Naive B cell (primary cell): ENCODE results near the gene BIRC2. TPM values are rescaled to one million over a fixed set of nuclear protein-coding genes. Genes with fewer than 3 reads are reported as not detected.

Source experiments
- ATAC-seq, 2 donors: fragments of 150-1000 bp; cut with Tn5 transposase; 2 replicates each; pipeline ENCODE4 v1.10.0; 2021; ENCODE audit warnings: low read depth in 2 of 2, mild to moderate bottlenecking in 2 of 2, moderate library complexity in 2 of 2
- DNase-seq: peaks from one replicate; pipeline ENCODE4 v3.0.0; 2022
- H3K27ac Mint-ChIP-seq, 6 donors: one replicate each; pipeline ENCODE4 v1.8.0; 2020 to 2022; ENCODE audit warnings: mild to moderate bottlenecking in 6 of 6, mixed read lengths in 6 of 6, moderate library complexity in 5 of 6, inconsistent platforms in 2 of 6
- H3K27me3 Mint-ChIP-seq, 3 donors: one replicate each; pipeline ENCODE4 v1.8.0; 2021 to 2022; ENCODE audit warnings: mixed read lengths in 3 of 3, mild to moderate bottlenecking in 1 of 3
- H3K36me3 Mint-ChIP-seq, 2 donors: one replicate each; pipeline ENCODE4 v1.8.0; 2020 to 2022; ENCODE audit warnings: mixed read lengths in 2 of 2, inconsistent platforms in 1 of 2, mild to moderate bottlenecking in 1 of 2
- H3K4me1 Mint-ChIP-seq, 3 donors: one replicate each; pipeline ENCODE4 v1.8.0; 2020 to 2022; ENCODE audit warnings: mixed read lengths in 3 of 3, inconsistent platforms in 1 of 3, mild to moderate bottlenecking in 1 of 3, moderate library complexity in 1 of 3
- H3K4me3 Mint-ChIP-seq, 8 donors: one replicate each; pipeline ENCODE4 v1.8.0; 2020 to 2022; ENCODE audit warnings: mild to moderate bottlenecking in 8 of 8, mixed read lengths in 8 of 8, moderate library complexity in 8 of 8, inconsistent platforms in 2 of 8
- H3K9me3 Mint-ChIP-seq, 7 donors: one replicate each; pipeline ENCODE4 v1.8.0; 2020 to 2022; ENCODE audit warnings: mixed read lengths in 7 of 7, mild to moderate bottlenecking in 5 of 7, inconsistent platforms in 2 of 7, moderate library complexity in 1 of 7
- polyA plus RNA-seq, 6 donors: library from polyadenylated mRNA; unstranded; fragments of 300-500 nt; fragmentation: Illumina TruSeq; gene quantifications; one replicate each; pipeline ENCODE4 v1.2.3, GENCODE V29; 2021; ENCODE audit warnings: low read depth in 6 of 6

The BIRC2 gene
- polyA plus RNA-seq, 6 donors from 2014 or later, result 28.2 to 43.9 (median 35.6) TPM

GRCh38 chr11:102385085-102386007, 38.3 kb downstream of the BIRC2 start:
- Mint-ChIP-seq H3K27ac (peak overlapping the region in 4 of 6 donors; percentile 15 to 79 (median 52)), H3K9me3 (no peaks in the 10 kb centered on the region), H3K36me3 (peaks cover 16 to 19% of the 10 kb centered on the region in 2 donors), H3K4me3 (no peak overlapping the region), H3K4me1 (peaks cover 0 to 7% (median 0%) of the 10 kb centered on the region in 3 donors), H3K27me3 (no peaks in the 10 kb centered on the region)
- ATAC-seq (no peak), DNase-seq (no peak)

- Mint-ChIP-seq H3K27ac (peak overlapping the region in 2 of 6 donors; percentile 6 to 77), H3K36me3 (peaks cover 8 to 18% of the 10 kb centered on the region in 2 donors), H3K4me1 (peaks cover 5 to 13% (median 5%) of the 10 kb centered on the region in 3 donors), H3K4me3 (no peak overlapping the region), H3K9me3 (no peaks in the 10 kb centered on the region), H3K27me3 (no peaks in the 10 kb centered on the region)
- DNase-seq (no peak), ATAC-seq (no peak)
These were observed 39.2 kb downstream of the BIRC2 start for GRCh38 chr11:102386136-102386734.

GRCh38 chr11:102387043-102387781, 40.2 kb downstream of the BIRC2 start:
- no peaks in the 10 kb centered on the region for H3K9me3 Mint-ChIP-seq
- no peak for DNase-seq
- peaks cover 8 to 14% of the 10 kb centered on the region in 2 donors for H3K36me3 Mint-ChIP-seq
- no peaks in the 10 kb centered on the region for H3K27me3 Mint-ChIP-seq
- peaks cover 5 to 13% (median 9%) of the 10 kb centered on the region in 3 donors for H3K4me1 Mint-ChIP-seq
- ATAC-seq, result no peak
- peak overlapping the region in 1 of 6 donors; percentile 33 for H3K27ac Mint-ChIP-seq
- peak overlapping the region in 1 of 8 donors; percentile 15 for H3K4me3 Mint-ChIP-seq

GRCh38 chr11:102389253-102389652, 42.2 kb downstream of the BIRC2 start:
- Mint-ChIP-seq H3K27ac (peak overlapping the region in 4 of 6 donors; percentile 5 to 51 (median 16)), H3K4me3 (no peak overlapping the region)
- no peak for DNase-seq

GRCh38 chr11:102390667-102391465, 43.9 kb downstream of the BIRC2 start:
- no peaks in the 10 kb centered on the region for H3K27me3 Mint-ChIP-seq
- DNase-seq (peak; percentile 51), ATAC-seq (peak; percentile 69 to 82)
- H3K9me3 Mint-ChIP-seq, result no peaks in the 10 kb centered on the region
- peak overlapping the region in 5 of 6 donors; percentile 38 to 84 (median 67) for H3K27ac Mint-ChIP-seq
- H3K4me3 Mint-ChIP-seq, result peak overlapping the region in 1 of 8 donors; percentile 9
- peaks cover 13 to 24% (median 21%) of the 10 kb centered on the region in 3 donors for H3K4me1 Mint-ChIP-seq
- peaks cover 0 to 3% of the 10 kb centered on the region in 2 donors for H3K36me3 Mint-ChIP-seq

More at GRCh38 chr11:102389253-102389652, 42.2 kb downstream of the BIRC2 start:
- Mint-ChIP-seq H3K36me3 (peaks cover 6 to 8% of the 10 kb centered on the region in 2 donors), H3K27me3 (no peaks in the 10 kb centered on the region), H3K9me3 (no peaks in the 10 kb centered on the region), H3K4me1 (peaks cover 13 to 27% (median 24%) of the 10 kb centered on the region in 3 donors)
- ATAC-seq, result peak in 1 of 2 donors; percentile 33

GRCh38 chr11:102391549-102392237, 44.7 kb downstream of the BIRC2 start:
- peak overlapping the region in 5 of 6 donors; percentile 38 to 94 (median 83) for H3K27ac Mint-ChIP-seq
- no peak for ATAC-seq
- no peaks in the 10 kb centered on the region for H3K27me3 Mint-ChIP-seq
- H3K4me3 Mint-ChIP-seq, result peak overlapping the region in 1 of 8 donors; percentile 17
- H3K9me3 Mint-ChIP-seq, result no peaks in the 10 kb centered on the region
- no peak for DNase-seq
- H3K36me3 Mint-ChIP-seq, result no peaks in the 10 kb centered on the region
- H3K4me1 Mint-ChIP-seq, result peaks cover 13 to 24% (median 21%) of the 10 kb centered on the region in 3 donors

- no peak overlapping the region for H3K4me3 Mint-ChIP-seq
- peaks cover 13 to 24% (median 21%) of the 10 kb centered on the region in 3 donors for H3K4me1 Mint-ChIP-seq
- DNase-seq, result no peak
- H3K27me3 Mint-ChIP-seq, result no peaks in the 10 kb centered on the region
- H3K36me3 Mint-ChIP-seq, result no peaks in the 10 kb centered on the region
- peak in 1 of 2 donors; percentile 15 for ATAC-seq
- no peaks in the 10 kb centered on the region for H3K9me3 Mint-ChIP-seq
- peak overlapping the region; percentile 31 to 83 (median 60) for H3K27ac Mint-ChIP-seq
These were observed 46.3 kb downstream of the BIRC2 start for GRCh38 chr11:102393272-102393730.

- DNase-seq (no peak), ATAC-seq (no peak)
- peak overlapping the region in 4 of 6 donors; percentile 1 to 82 (median 42) for H3K27ac Mint-ChIP-seq
- H3K36me3 Mint-ChIP-seq, result peaks cover 0 to 11% of the 10 kb centered on the region in 2 donors
- H3K27me3 Mint-ChIP-seq, result no peaks in the 10 kb centered on the region
- H3K4me1 Mint-ChIP-seq, result peaks cover 8 to 20% (median 15%) of the 10 kb centered on the region in 3 donors
- H3K9me3 Mint-ChIP-seq, result no peaks in the 10 kb centered on the region
- no peak overlapping the region for H3K4me3 Mint-ChIP-seq
These were observed 48.8 kb downstream of the BIRC2 start for GRCh38 chr11:102395720-102396393.

GRCh38 chr11:102396708-102397563, 49.9 kb downstream of the BIRC2 start:
- DNase-seq, result no peak

GRCh38 chr11:102398297-102398696, 51.3 kb downstream of the BIRC2 start:
- Mint-ChIP-seq H3K27me3 (no peaks in the 10 kb centered on the region), H3K36me3 (peaks cover 2 to 11% of the 10 kb centered on the region in 2 donors), H3K4me1 (peaks cover 7 to 25% (median 13%) of the 10 kb centered on the region in 3 donors), H3K27ac (peak overlapping the region in 1 of 6 donors; percentile 47), H3K4me3 (no peak overlapping the region), H3K9me3 (no peaks in the 10 kb centered on the region)
- DNase-seq (no peak), ATAC-seq (no peak)

More at GRCh38 chr11:102396708-102397563, 49.9 kb downstream of the BIRC2 start:
- H3K9me3 Mint-ChIP-seq, result no peaks in the 10 kb centered on the region
- no peak for ATAC-seq
- H3K4me1 Mint-ChIP-seq, result peaks cover 10 to 19% (median 18%) of the 10 kb centered on the region in 3 donors
- peak overlapping the region in 3 of 6 donors; percentile 26 to 45 (median 44) for H3K27ac Mint-ChIP-seq
- H3K36me3 Mint-ChIP-seq, result peaks cover 0 to 11% of the 10 kb centered on the region in 2 donors
- H3K27me3 Mint-ChIP-seq, result no peaks in the 10 kb centered on the region
- H3K4me3 Mint-ChIP-seq, result no peak overlapping the region

- peaks cover 4 to 11% of the 10 kb centered on the region in 2 donors for H3K36me3 Mint-ChIP-seq
- H3K9me3 Mint-ChIP-seq, result no peaks in the 10 kb centered on the region
- H3K4me3 Mint-ChIP-seq, result no peak overlapping the region
These were observed 52.2 kb downstream of the BIRC2 start for GRCh38 chr11:102399189-102399588.

More at GRCh38 chr11:102399189-102399588, 52.2 kb downstream of the BIRC2 start:
- ATAC-seq (no peak), DNase-seq (no peak)
- H3K4me1 Mint-ChIP-seq, result peaks cover 3 to 27% (median 17%) of the 10 kb centered on the region in 3 donors
- peak overlapping the region in 1 of 6 donors; percentile 41 for H3K27ac Mint-ChIP-seq
- no peaks in the 10 kb centered on the region for H3K27me3 Mint-ChIP-seq
